Fibroblast of lung (primary cell): Measurements from ENCODE around the gene UBR7.

ENCODE experiments used
- CTCF ChIP-seq, 2 donors: IDR thresholded peaks in 1 of 2; conservative IDR thresholded peaks in 1 of 2; 1 replicate in 1 of 2; 2 replicates in 1 of 2; pipeline ENCODE4 v1.5.1; 2011 to 2012; ENCODE audit warnings: low read length in 2 of 2, control low read depth in 1 of 2, inconsistent platforms in 1 of 2, low read depth in 1 of 2, mild to moderate bottlenecking in 1 of 2
- EZH2 ChIP-seq: IDR thresholded peaks from 2 replicates; pipeline ENCODE4 v1.5.1; 2012; ENCODE audit warnings: low read length, control low read depth, mild to moderate bottlenecking; ENCODE audit errors: missing control alignments

- TF ChIP-seq CTCF (conservative IDR thresholded peaks at IDR 0.05 in 1 of 2, IDR thresholded peaks at IDR 0.05 in 1 of 2; ENCODE audit: low read depth in 1 of 2, low read length in 2 of 2) (no peak), EZH2 (no peak)
Measured at GRCh38 chr14:93186956-93187355, 20.1 kb upstream of the UBR7 start.
